T-helper 2 cell treated with Interferon-gamma antibody and Interleukin-4, amounts not matched to agents 5 μg/mL and 100 μg/mL, for 36 hours (primary cell): ENCODE data around the gene TGOLN2.
A peak's percentile ranks its signal among the peaks of the same experiment; 100 is the strongest.
"Not testable (repeated sequence)": the region's sequence is repeated elsewhere in the genome, so short reads cannot be mapped to it uniquely, and the experiment has no call there.

ENCODE experiments used
- DNase-seq: peaks from one replicate; pipeline ENCODE4 v3.0.0; 2021; ENCODE audit warnings: low spot score
- H3K27ac Mint-ChIP-seq: one replicate; pipeline ENCODE4 v1.8.0; 2021; ENCODE audit warnings: mild to moderate bottlenecking, mixed read lengths
- H3K27me3 Mint-ChIP-seq: one replicate; pipeline ENCODE4 v1.8.0; 2021; ENCODE audit warnings: low read depth, mixed read lengths
- H3K36me3 Mint-ChIP-seq: one replicate; pipeline ENCODE4 v1.8.0; 2021; ENCODE audit warnings: low read depth, mixed read lengths
- H3K4me1 Mint-ChIP-seq: one replicate; pipeline ENCODE4 v1.8.0; 2021; ENCODE audit warnings: low read depth, mixed read lengths
- H3K4me3 Mint-ChIP-seq: one replicate; pipeline ENCODE4 v1.8.0; 2022; ENCODE audit warnings: mild to moderate bottlenecking, moderate library complexity, mixed read lengths
- H3K9me3 Mint-ChIP-seq: one replicate; pipeline ENCODE4 v1.8.0; 2021; ENCODE audit warnings: mixed read lengths

The TGOLN2 gene

GRCh38 chr2:85327822-85328617 lies at the start of gene TGOLN2:
Gene TGOLN2 (minus strand): TSS chr2:85327989. CDS start chr2:85327962, 27 bp downstream.
- Mint-ChIP-seq H3K36me3 (peaks cover 46% of the 10 kb centered on the region), H3K4me1 (peaks cover 40% of the 10 kb centered on the region), H3K9me3 (no peaks in the 10 kb centered on the region), H3K27ac (peak within 1 kb of the TSS; percentile 99), H3K4me3 (peak within 1 kb of the TSS; percentile 97), H3K27me3 (no peaks in the 10 kb centered on the region)
- peak; percentile 92 for DNase-seq

- Mint-ChIP-seq H3K27me3 (no peaks in the 10 kb centered on the region), H3K27ac (no peak overlapping the region), H3K4me3 (no peak overlapping the region), H3K4me1 (no peaks in the 10 kb centered on the region), H3K36me3 (peaks cover 49% of the 10 kb centered on the region), H3K9me3 (peaks cover 9% of the 10 kb centered on the region)
- no peak for DNase-seq
These were observed 49.3 kb upstream of the TGOLN2 start for GRCh38 chr2:85377083-85377482.

GRCh38 chr2:85376291-85377065 lies 48.7 kb upstream of the TGOLN2 start:
- H3K9me3 Mint-ChIP-seq, result peaks cover 9% of the 10 kb centered on the region
- peaks cover 46% of the 10 kb centered on the region for H3K36me3 Mint-ChIP-seq
- no peaks in the 10 kb centered on the region for H3K4me1 Mint-ChIP-seq
- no peak overlapping the region for H3K4me3 Mint-ChIP-seq
- no peak for DNase-seq
- H3K27me3 Mint-ChIP-seq, result no peaks in the 10 kb centered on the region
- H3K27ac Mint-ChIP-seq, result no peak overlapping the region

GRCh38 chr2:85371045-85371444 lies 43.3 kb upstream of the TGOLN2 start:
- no peak overlapping the region for H3K27ac Mint-ChIP-seq
- no peaks in the 10 kb centered on the region for H3K27me3 Mint-ChIP-seq
- no peak overlapping the region for H3K4me3 Mint-ChIP-seq
- peaks cover 10% of the 10 kb centered on the region for H3K36me3 Mint-ChIP-seq
- no peak for DNase-seq
- H3K9me3 Mint-ChIP-seq, result no peaks in the 10 kb centered on the region
- H3K4me1 Mint-ChIP-seq, result no peaks in the 10 kb centered on the region

GRCh38 chr2:85369500-85369899 lies 41.7 kb upstream of the TGOLN2 start:
- H3K27me3 Mint-ChIP-seq, result no peaks in the 10 kb centered on the region
- H3K4me1 Mint-ChIP-seq, result no peaks in the 10 kb centered on the region
- DNase-seq, result no peak
- H3K4me3 Mint-ChIP-seq, result no peak overlapping the region
- no peaks in the 10 kb centered on the region for H3K9me3 Mint-ChIP-seq
- no peak overlapping the region for H3K27ac Mint-ChIP-seq
- peaks cover 3% of the 10 kb centered on the region for H3K36me3 Mint-ChIP-seq

GRCh38 chr2:85368921-85369320 lies 41.1 kb upstream of the TGOLN2 start:
- H3K27ac Mint-ChIP-seq, result no peak overlapping the region
- DNase-seq, result no peak
- H3K27me3 Mint-ChIP-seq, result no peaks in the 10 kb centered on the region
- H3K4me1 Mint-ChIP-seq, result no peaks in the 10 kb centered on the region
- H3K9me3 Mint-ChIP-seq, result no peaks in the 10 kb centered on the region
- peaks cover 3% of the 10 kb centered on the region for H3K36me3 Mint-ChIP-seq
- H3K4me3 Mint-ChIP-seq, result no peak overlapping the region

GRCh38 chr2:85367180-85367579 lies 39.4 kb upstream of the TGOLN2 start:
- Mint-ChIP-seq H3K27ac (no peak overlapping the region), H3K4me1 (peaks cover 2% of the 10 kb centered on the region), H3K4me3 (no peak overlapping the region), H3K9me3 (no peaks in the 10 kb centered on the region), H3K27me3 (no peaks in the 10 kb centered on the region), H3K36me3 (peaks cover 8% of the 10 kb centered on the region)
- no peak for DNase-seq

GRCh38 chr2:85362653-85363387 lies 35.0 kb upstream of the TGOLN2 start:
- DNase-seq, H3K4me1 Mint-ChIP-seq, H3K9me3 Mint-ChIP-seq, H3K27ac Mint-ChIP-seq, H3K27me3 Mint-ChIP-seq, H3K4me3 Mint-ChIP-seq: not testable (repeated sequence)
- peaks cover 26% of the 10 kb centered on the region for H3K36me3 Mint-ChIP-seq

- no peak overlapping the region for H3K27ac Mint-ChIP-seq
- H3K4me1 Mint-ChIP-seq, result peaks cover 31% of the 10 kb centered on the region
- H3K36me3 Mint-ChIP-seq, result peaks cover 31% of the 10 kb centered on the region
- no peaks in the 10 kb centered on the region for H3K27me3 Mint-ChIP-seq
- H3K4me3 Mint-ChIP-seq, result no peak overlapping the region
- no peaks in the 10 kb centered on the region for H3K9me3 Mint-ChIP-seq
- no peak for DNase-seq
These were observed 29.9 kb upstream of the TGOLN2 start for GRCh38 chr2:85357736-85358135.

- no peak overlapping the region for H3K4me3 Mint-ChIP-seq
These were observed 28.4 kb upstream of the TGOLN2 start for GRCh38 chr2:85356186-85356585.

GRCh38 chr2:85355521-85355920 lies 27.7 kb upstream of the TGOLN2 start:
- Mint-ChIP-seq H3K27ac (peak overlapping the region; percentile 81), H3K9me3 (no peaks in the 10 kb centered on the region), H3K27me3 (no peaks in the 10 kb centered on the region), H3K4me1 (peaks cover 36% of the 10 kb centered on the region), H3K36me3 (peaks cover 30% of the 10 kb centered on the region), H3K4me3 (peak overlapping the region; percentile 100)
- DNase-seq, result no peak

More at GRCh38 chr2:85356186-85356585, 28.4 kb upstream of the TGOLN2 start:
- H3K27me3 Mint-ChIP-seq, result no peaks in the 10 kb centered on the region
- peaks cover 34% of the 10 kb centered on the region for H3K4me1 Mint-ChIP-seq
- no peak overlapping the region for H3K27ac Mint-ChIP-seq
- H3K36me3 Mint-ChIP-seq, result peaks cover 27% of the 10 kb centered on the region
- no peaks in the 10 kb centered on the region for H3K9me3 Mint-ChIP-seq
- no peak for DNase-seq

- peaks cover 33% of the 10 kb centered on the region for H3K36me3 Mint-ChIP-seq
- H3K4me3 Mint-ChIP-seq, result peak overlapping the region; percentile 100
- H3K9me3 Mint-ChIP-seq, result no peaks in the 10 kb centered on the region
- peak overlapping the region; percentile 98 for H3K27ac Mint-ChIP-seq
- H3K27me3 Mint-ChIP-seq, result no peaks in the 10 kb centered on the region
- DNase-seq, result no peak
- peaks cover 36% of the 10 kb centered on the region for H3K4me1 Mint-ChIP-seq
These were observed 27.3 kb upstream of the TGOLN2 start for GRCh38 chr2:85355073-85355410.

- peaks cover 33% of the 10 kb centered on the region for H3K36me3 Mint-ChIP-seq
- peaks cover 36% of the 10 kb centered on the region for H3K4me1 Mint-ChIP-seq
- peak within 1 kb of the TSS; percentile 100 for H3K4me3 Mint-ChIP-seq
These were observed 26.7 kb upstream of the TGOLN2 start, which contains the start of the genes ELMOD3 and RETSAT for GRCh38 chr2:85354286-85355072. Gene ELMOD3 (plus strand): TSS chr2:85354769. CDS start chr2:85357199, 2,430 bp downstream. Gene RETSAT (minus strand): TSS chr2:85354528. CDS start chr2:85354507, 21 bp downstream.

More at GRCh38 chr2:85354286-85355072, 26.7 kb upstream of the TGOLN2 start, which contains the start of the genes ELMOD3 and RETSAT:
- Mint-ChIP-seq H3K9me3 (no peaks in the 10 kb centered on the region), H3K27me3 (no peaks in the 10 kb centered on the region), H3K27ac (peak within 1 kb of the TSS; percentile 98)
- DNase-seq, result peak; percentile 97
